Measurements from ENCODE around the gene DPP8.
"Not testable (repeated sequence)": the region's sequence is repeated elsewhere in the genome, so short reads cannot be mapped to it uniquely, and the experiment has no call there.

The DPP8 gene

DNA sequence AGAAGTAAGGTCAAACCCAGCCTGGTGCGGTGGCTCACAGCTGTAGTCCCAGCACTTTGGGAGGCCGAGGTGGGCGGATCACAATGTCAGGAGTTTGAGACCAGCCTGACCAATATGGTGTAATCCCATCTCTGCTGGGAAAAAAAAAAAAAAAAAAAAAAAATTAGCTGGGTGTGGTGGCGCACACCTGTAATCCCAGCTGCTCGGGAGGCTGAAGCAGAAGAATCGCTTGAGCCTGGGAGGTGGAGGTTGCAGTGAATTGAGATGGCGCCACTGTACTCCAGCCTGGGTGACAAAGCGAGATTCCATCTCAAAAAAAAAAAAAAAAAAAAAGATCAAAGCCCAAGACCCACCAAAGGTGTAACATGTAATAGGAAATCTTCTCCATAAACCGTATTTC, 31.8 kb upstream of the DPP8 start:
- CTCF ChIA-PET, result interaction anchor here (1.0 to 1.6 kb wide), 3 partner anchors 9 to 89 kb away, joined by 3 to 5 read pairs (median 3); no protein-coding TSS in a partner anchor
- POLR2A ChIA-PET, result interaction anchor here (0.8 to 1.0 kb wide), 3 partner anchors 15 to 365 kb away, joined by 4 to 9 read pairs (median 6); partner anchors contain the start of gene HACD3
- peaks cover 5 to 23% of the 10 kb centered on the region in 2 experiments; a peak in 2 of 3 replicates for H3K36me3 ChIP-seq (ENCODE audit: control insufficient read depth in 2 of 2, insufficient read depth in 1 of 2, low read length in 2 of 2)
- H3K4me3 ChIP-seq (ENCODE audit: low read depth, low read length); H3K27ac ChIP-seq (ENCODE audit: extremely low read depth, low read depth, low read length); H3K9me3 ChIP-seq (ENCODE audit: control insufficient read depth, insufficient read depth, low read depth, low read length): not testable (repeated sequence)
- TF ChIP-seq, protein P1, sequence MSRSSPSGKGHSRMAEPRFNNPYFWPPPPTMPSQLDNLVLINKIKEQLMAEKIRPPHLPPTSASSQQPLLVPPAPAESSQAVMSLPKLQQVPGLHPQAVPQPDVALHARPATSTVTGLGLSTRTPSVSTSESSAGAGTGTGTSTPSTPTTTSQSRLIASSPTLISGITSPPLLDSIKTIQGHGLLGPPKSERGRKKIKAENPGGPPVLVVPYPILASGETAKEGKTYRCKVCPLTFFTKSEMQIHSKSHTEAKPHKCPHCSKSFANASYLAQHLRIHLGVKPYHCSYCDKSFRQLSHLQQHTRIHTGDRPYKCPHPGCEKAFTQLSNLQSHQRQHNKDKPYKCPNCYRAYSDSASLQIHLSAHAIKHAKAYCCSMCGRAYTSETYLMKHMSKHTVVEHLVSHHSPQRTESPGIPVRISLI (tag by site-specific recombination; IDR thresholded peaks at IDR 0.05), result 0 out of 2 replicates have a peak, but pooled peaks have one; percentile 18
- peaks cover 12% of the 10 kb centered on the region; the same call in 1 of the 2 replicates for H3K4me1 ChIP-seq (ENCODE audit: control insufficient read depth, insufficient read depth, low read length)

- no peaks in the 10 kb centered on the region for H3K9me3 ChIP-seq (ENCODE audit: control insufficient read depth, insufficient read depth, low read depth, low read length)
- POLR2A ChIA-PET, result no interaction called here
- peaks cover 9 to 12% of the 10 kb centered on the region in 2 experiments; a peak in 2 of 3 replicates for H3K36me3 ChIP-seq (ENCODE audit: control insufficient read depth in 2 of 2, insufficient read depth in 1 of 2, low read length in 2 of 2)
- no peak overlapping the region for H3K4me3 ChIP-seq (ENCODE audit: low read depth, low read length)
- H3K27ac ChIP-seq (ENCODE audit: extremely low read depth, low read depth, low read length), result no peak overlapping the region
- TF ChIP-seq ZNF19 (tag by site-specific recombination; IDR thresholded peaks at IDR 0.05; ENCODE audit: low read depth), result no peak
- TF ChIP-seq SCRT2 (tag by site-specific recombination; IDR thresholded peaks at IDR 0.05), result peak; percentile 78
- TF ChIP-seq ZNF610 (tag by site-specific recombination; IDR thresholded peaks at IDR 0.05; ENCODE audit: borderline replicate concordance), result no peak
- TF ChIP-seq ZNF416 (tag by site-specific recombination; IDR thresholded peaks at IDR 0.05), result no peak
- TF ChIP-seq ZNF514 (tag by site-specific recombination; IDR thresholded peaks at IDR 0.05), result no peak
- TF ChIP-seq ZNF404 (tag by site-specific recombination; IDR thresholded peaks at IDR 0.05), result no peak
- TF ChIP-seq ZNF211 (tag by site-specific recombination; IDR thresholded peaks at IDR 0.05; ENCODE audit: low read depth), result no peak
- TF ChIP-seq SCRT1 (tag by site-specific recombination; IDR thresholded peaks at IDR 0.05; ENCODE audit: borderline replicate concordance), result peak; percentile 88
- no peak for TF ChIP-seq PATZ1 (tag by site-specific recombination; IDR thresholded peaks at IDR 0.05)
- no peak for TF ChIP-seq ZNF24 (tag by site-specific recombination; IDR thresholded peaks at IDR 0.05)
- CTCF ChIA-PET, result no interaction called here
- H3K4me1 ChIP-seq (ENCODE audit: control insufficient read depth, insufficient read depth, low read length), result peaks cover 16% of the 10 kb centered on the region; the same call in 1 of the 2 replicates
Measured at GRCh38 chr15:65547841-65548240, 30.4 kb upstream of the DPP8 start.

GRCh38 chr15:65541231-65541820, 23.8 kb upstream of the DPP8 start:
- CTCF ChIA-PET, result interaction anchor here (0.7 kb wide), 1 partner anchor 10 kb away, joined by 3 read pairs; no protein-coding TSS in a partner anchor
- no peak overlapping the region for H3K4me3 ChIP-seq (ENCODE audit: low read depth, low read length)
- no peaks in the 10 kb centered on the region for H3K9me3 ChIP-seq (ENCODE audit: control insufficient read depth, insufficient read depth, low read depth, low read length)
- H3K27ac ChIP-seq (ENCODE audit: extremely low read depth, low read depth, low read length), result no peak overlapping the region
- peaks cover 1 to 7% of the 10 kb centered on the region in 2 experiments; a peak in 2 of 3 replicates for H3K36me3 ChIP-seq (ENCODE audit: control insufficient read depth in 2 of 2, insufficient read depth in 1 of 2, low read length in 2 of 2)
- peaks cover 11% of the 10 kb centered on the region for H3K4me1 ChIP-seq (ENCODE audit: control insufficient read depth, insufficient read depth, low read length)
- TF ChIP-seq ZSCAN23 (tag by site-specific recombination; IDR thresholded peaks at IDR 0.05), result no peak
- TF ChIP-seq, protein P2, sequence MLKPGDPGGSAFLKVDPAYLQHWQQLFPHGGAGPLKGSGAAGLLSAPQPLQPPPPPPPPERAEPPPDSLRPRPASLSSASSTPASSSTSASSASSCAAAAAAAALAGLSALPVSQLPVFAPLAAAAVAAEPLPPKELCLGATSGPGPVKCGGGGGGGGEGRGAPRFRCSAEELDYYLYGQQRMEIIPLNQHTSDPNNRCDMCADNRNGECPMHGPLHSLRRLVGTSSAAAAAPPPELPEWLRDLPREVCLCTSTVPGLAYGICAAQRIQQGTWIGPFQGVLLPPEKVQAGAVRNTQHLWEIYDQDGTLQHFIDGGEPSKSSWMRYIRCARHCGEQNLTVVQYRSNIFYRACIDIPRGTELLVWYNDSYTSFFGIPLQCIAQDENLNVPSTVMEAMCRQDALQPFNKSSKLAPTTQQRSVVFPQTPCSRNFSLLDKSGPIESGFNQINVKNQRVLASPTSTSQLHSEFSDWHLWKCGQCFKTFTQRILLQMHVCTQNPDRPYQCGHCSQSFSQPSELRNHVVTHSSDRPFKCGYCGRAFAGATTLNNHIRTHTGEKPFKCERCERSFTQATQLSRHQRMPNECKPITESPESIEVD (tag by site-specific recombination; IDR thresholded peaks at IDR 0.05), result peak; percentile 69
- POLR2A ChIA-PET, result interaction anchor here (0.6 kb wide), 1 partner anchor 185 kb away, joined by 3 read pairs; no protein-coding TSS in a partner anchor
